ENCODE measurements around the gene MTARC1. TPM values are rescaled to one million over a fixed set of nuclear protein-coding genes. Genes with fewer than 3 reads are reported as not detected.

MTARC1 gene
- total RNA-seq, 1 experiment from 2014 or later = 26.5 TPM

DNA sequence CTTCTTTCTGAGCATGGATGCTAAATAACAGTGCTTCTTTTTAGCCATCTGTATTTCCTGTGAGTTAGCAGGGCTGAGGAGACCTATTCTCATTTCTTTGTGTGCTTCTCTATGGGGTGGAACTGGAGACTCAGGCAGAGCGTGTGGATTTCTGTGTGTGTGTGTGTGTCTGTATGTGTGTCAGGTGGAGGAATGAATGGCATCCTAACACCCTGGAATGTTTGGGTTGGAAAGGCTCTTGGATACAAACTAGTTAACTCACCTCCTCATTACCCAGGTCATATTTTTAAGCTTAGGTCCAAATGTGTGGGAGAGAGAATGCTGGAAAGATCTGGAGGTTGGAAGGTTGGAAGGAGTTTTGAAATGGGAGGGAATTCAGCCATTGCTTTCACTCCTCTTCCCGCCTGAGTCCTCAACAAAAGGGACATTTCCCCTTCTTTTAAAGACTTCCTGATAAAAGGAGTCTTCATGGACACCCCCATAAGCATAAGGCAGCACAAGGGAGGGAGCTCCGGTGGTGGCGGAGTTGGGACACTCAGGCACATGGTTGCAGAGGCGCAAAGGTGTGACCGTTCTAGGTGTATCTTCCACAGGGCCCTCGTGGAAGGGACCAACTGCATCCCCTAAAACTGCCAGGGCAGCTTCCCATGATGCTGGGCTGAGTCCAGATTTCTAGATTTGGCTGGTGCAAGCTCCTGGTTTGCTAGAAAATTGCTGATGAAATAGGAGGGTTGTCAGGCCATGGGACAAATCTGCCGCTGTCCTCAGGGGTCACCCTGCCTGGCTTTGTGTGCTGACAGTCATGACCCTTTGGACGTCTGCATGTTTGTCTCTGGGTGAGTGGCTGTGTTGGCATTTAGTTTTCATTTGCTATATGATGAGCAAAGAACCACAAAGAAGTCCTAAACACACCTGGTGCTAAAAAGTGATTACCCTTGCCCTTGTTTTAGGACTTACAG is 37.6 kb downstream of the MTARC1 start (continued):
- TF ChIP-seq REST (IDR thresholded peaks at IDR 0.05; ENCODE audit: low read depth) = no peak
- no peak for TF ChIP-seq CBX3 (IDR thresholded peaks at IDR 0.05; ENCODE audit: low read depth)
- no peak for TF ChIP-seq SIN3A (IDR thresholded peaks at IDR 0.05; ENCODE audit: low read depth)
- TF ChIP-seq YY1 (IDR thresholded peaks at IDR 0.05; ENCODE audit: extremely low read depth, insufficient replicate concordance, low read depth, low read length) = no peak
- TF ChIP-seq, protein P1, sequence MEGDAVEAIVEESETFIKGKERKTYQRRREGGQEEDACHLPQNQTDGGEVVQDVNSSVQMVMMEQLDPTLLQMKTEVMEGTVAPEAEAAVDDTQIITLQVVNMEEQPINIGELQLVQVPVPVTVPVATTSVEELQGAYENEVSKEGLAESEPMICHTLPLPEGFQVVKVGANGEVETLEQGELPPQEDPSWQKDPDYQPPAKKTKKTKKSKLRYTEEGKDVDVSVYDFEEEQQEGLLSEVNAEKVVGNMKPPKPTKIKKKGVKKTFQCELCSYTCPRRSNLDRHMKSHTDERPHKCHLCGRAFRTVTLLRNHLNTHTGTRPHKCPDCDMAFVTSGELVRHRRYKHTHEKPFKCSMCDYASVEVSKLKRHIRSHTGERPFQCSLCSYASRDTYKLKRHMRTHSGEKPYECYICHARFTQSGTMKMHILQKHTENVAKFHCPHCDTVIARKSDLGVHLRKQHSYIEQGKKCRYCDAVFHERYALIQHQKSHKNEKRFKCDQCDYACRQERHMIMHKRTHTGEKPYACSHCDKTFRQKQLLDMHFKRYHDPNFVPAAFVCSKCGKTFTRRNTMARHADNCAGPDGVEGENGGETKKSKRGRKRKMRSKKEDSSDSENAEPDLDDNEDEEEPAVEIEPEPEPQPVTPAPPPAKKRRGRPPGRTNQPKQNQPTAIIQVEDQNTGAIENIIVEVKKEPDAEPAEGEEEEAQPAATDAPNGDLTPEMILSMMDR (IDR thresholded peaks at IDR 0.05 in 2 of 3, conservative IDR thresholded peaks at IDR 0.05 in 1 of 3; ENCODE audit: borderline replicate concordance in 1 of 3, insufficient read depth in 1 of 3, low read depth in 2 of 3, low read length in 2 of 3) = no peak
- TF ChIP-seq ZNF274 (IDR thresholded peaks at IDR 0.05; ENCODE audit: low read depth, low read length) = no peak
- TF ChIP-seq FOSL1 (IDR thresholded peaks at IDR 0.05; ENCODE audit: low read depth) = no peak
- TF ChIP-seq TCF7L2 (IDR thresholded peaks at IDR 0.05; ENCODE audit: borderline replicate concordance, extremely low read depth, insufficient read depth, insufficient read length) = no peak
